IMR-90 (cell line): ENCODE data around the gene INPP5D. TPM values are rescaled to one million over a fixed set of nuclear protein-coding genes. Genes with fewer than 3 reads are reported as not detected.

ENCODE experiments used
- ATAC-seq: fragments of 200-7000 bp; cut with Tn5 transposase; 2 replicates; pipeline ENCODE4 v1.9.1; 2020; ENCODE audit warnings: low read depth, mild to moderate bottlenecking, moderate library complexity
- BruUV-seq: library from RNA; stranded (reverse); fragments of 400-500 nt; replicated peaks from 2 replicates; lab custom pipeline; 2021; lab: Mats Ljungman, UMichigan
- CTCF ChIA-PET: fragments of 300-600 bp; formaldehyde crosslinking; extraction: SDS; loops from one replicate; lab custom pipeline; 2021; ENCODE audit warnings: antibody characterized with exemption; lab: Yijun Ruan, JAX
- POLR2A ChIA-PET: fragments of 300-600 bp; sonication (Branson Sonifier 250); formaldehyde crosslinking; loops from one replicate; lab custom pipeline; 2022; ENCODE audit warnings: antibody characterized with exemption; ENCODE audit not compliant: unreplicated experiment; lab: Charles Lee
- DNase-seq: peaks from one replicate; pipeline ENCODE4 v3.0.0; 2013
- H2AFZ ChIP-seq: replicated peaks from 2 replicates; pipeline ENCODE3; 2013; ENCODE audit warnings: low read length, mild to moderate bottlenecking; ENCODE audit not compliant: poor library complexity
- H2AK5ac ChIP-seq: 2 replicates; pipeline ENCODE4 v1.6.1; 2013; ENCODE audit warnings: low read depth, low read length, inconsistent platforms
- H2AK9ac ChIP-seq: replicated peaks from 2 replicates; pipeline ENCODE3; 2013; ENCODE audit warnings: mild to moderate bottlenecking, low read depth, low read length, moderate library complexity; ENCODE audit not compliant: poor library complexity
- H2BK120ac ChIP-seq: 2 replicates; pipeline ENCODE4 v1.6.1; 2013; ENCODE audit warnings: low read depth, low read length, inconsistent platforms
- H2BK15ac ChIP-seq: 3 replicates; pipeline ENCODE4 v1.6.1; 2013; ENCODE audit warnings: low read depth, low read length, inconsistent platforms
- H2BK20ac ChIP-seq: 2 replicates; pipeline ENCODE4 v1.6.1; 2013; ENCODE audit warnings: low read depth, mild to moderate bottlenecking, inconsistent platforms, low read length, moderate library complexity
- H2BK5ac ChIP-seq: 2 replicates; pipeline ENCODE4 v1.6.1; 2013; ENCODE audit warnings: mild to moderate bottlenecking, low read depth, low read length, inconsistent platforms; ENCODE audit not compliant: poor library complexity, severe bottlenecking
- H3K14ac ChIP-seq: replicated peaks from 2 replicates; pipeline ENCODE4 v1.6.1; 2013; ENCODE audit warnings: low read depth, low read length, inconsistent platforms
- H3K18ac ChIP-seq: 2 replicates; pipeline ENCODE4 v1.6.1; 2013; ENCODE audit warnings: low read depth, low read length, control low read depth
- H3K23ac ChIP-seq: 2 replicates; pipeline ENCODE4 v1.6.1; 2013; ENCODE audit warnings: low read depth, low read length, inconsistent platforms
- H3K27ac ChIP-seq: 2 replicates; pipeline ENCODE4 v1.5.1; 2013; ENCODE audit warnings: mild to moderate bottlenecking, control low read depth, low read length; ENCODE audit not compliant: insufficient read depth
- H3K27me3 ChIP-seq: 2 replicates; pipeline ENCODE4 v1.6.1; 2013; ENCODE audit warnings: low read length; ENCODE audit not compliant: control insufficient read depth, insufficient read depth
- H3K36me3 ChIP-seq: 2 replicates; pipeline ENCODE4 v1.6.1; 2013; ENCODE audit warnings: low read length, mixed read lengths; ENCODE audit not compliant: control insufficient read depth, insufficient read depth
- H3K4ac ChIP-seq: 2 replicates; pipeline ENCODE4 v1.6.1; 2013; ENCODE audit warnings: low read depth, low read length, inconsistent platforms
- H3K4me1 ChIP-seq: 2 replicates; pipeline ENCODE4 v1.6.1; 2013; ENCODE audit warnings: low read length, mixed read lengths; ENCODE audit not compliant: control insufficient read depth, insufficient read depth
- H3K4me2 ChIP-seq: 2 replicates; pipeline ENCODE4 v1.6.1; 2013; ENCODE audit warnings: low read depth, mild to moderate bottlenecking, control low read depth, low read length, moderate library complexity
- H3K4me3 ChIP-seq: 2 replicates; pipeline ENCODE4 v1.5.1; 2013; ENCODE audit warnings: low read depth, mild to moderate bottlenecking, control low read depth, low read length, moderate library complexity; ENCODE audit not compliant: insufficient read depth
- H3K56ac ChIP-seq: 2 replicates; pipeline ENCODE4 v1.6.1; 2013; ENCODE audit warnings: low read length, inconsistent platforms; ENCODE audit not compliant: insufficient read depth; ENCODE audit errors: extremely low read depth
- H3K79me1 ChIP-seq, 2 experiments: 2 replicates each; pipeline ENCODE4 v1.6.1; 2013; ENCODE audit warnings: low read length in 2 of 2, inconsistent platforms in 1 of 2, low read depth in 1 of 2
- H3K9ac ChIP-seq: 2 replicates; pipeline ENCODE4 v1.6.1; 2013; ENCODE audit warnings: low read depth, low read length, control low read depth
- H3K9me1 ChIP-seq: 2 replicates; pipeline ENCODE4 v1.6.1; 2013; ENCODE audit warnings: low read length, inconsistent platforms; ENCODE audit not compliant: insufficient read depth
- H3K9me3 ChIP-seq: 2 replicates; pipeline ENCODE4 v1.6.1; 2013; ENCODE audit warnings: low read length; ENCODE audit not compliant: control insufficient read depth, insufficient read depth
- H4K20me1 ChIP-seq: 2 replicates; pipeline ENCODE4 v1.6.1; 2013; ENCODE audit warnings: low read length, inconsistent platforms; ENCODE audit not compliant: insufficient read depth
- H4K5ac ChIP-seq: 2 replicates; pipeline ENCODE4 v1.6.1; 2013; ENCODE audit warnings: mild to moderate bottlenecking, low read depth, low read length, control low read depth
- H4K8ac ChIP-seq, 2 experiments: 2 replicates each; pipeline ENCODE4 v1.6.1; 2013; ENCODE audit warnings: low read depth in 2 of 2, low read length in 2 of 2, control low read depth in 1 of 2, inconsistent platforms in 1 of 2
- H4K91ac ChIP-seq: 2 replicates; pipeline ENCODE4 v1.6.1; 2013; ENCODE audit warnings: low read depth, low read length, inconsistent platforms; ENCODE audit not compliant: insufficient read depth
- CEBPB ChIP-seq: IDR thresholded peaks from 2 replicates; pipeline ENCODE4 v1.6.1; 2012; ENCODE audit warnings: low read depth, low read length, improper control_type of control experiment
- WGBS, 2 experiments: methylation state at CpG; one replicate each; pipeline versions ENCODE4 v1.1.5 to v1.1.7; 2013; ENCODE audit warnings: missing lambda C conversion rate in 2 of 2; ENCODE audit not compliant: insufficient read length in 1 of 2; ENCODE audit errors: extremely low coverage in 2 of 2; 5-methylcytosine and 5-hydroxymethylcytosine counted together
- dilution Hi-C: fragments of 300-500 bp; cut with HindIII; formaldehyde crosslinking; loops from one replicate; pipeline ENCODE4 v1.14.3; 2018; ENCODE audit warnings: low sequenced_read_pairs; ENCODE audit not compliant: unreplicated experiment
- in situ Hi-C: fragments of 300-500 bp; cut with MboI; formaldehyde crosslinking; loops from 3 replicates; pipeline ENCODE4 v1.14.3; 2019; ENCODE audit warnings: low sequenced_read_pairs, inconsistent platforms, mixed read lengths
- intact Hi-C: fragments of 100-400 bp; cut with micrococcal nuclease; formaldehyde crosslinking; loops from 2 replicates; pipeline ENCODE4 v1.10.0; 2022
- polyA plus RNA-seq, 3 experiments: library from polyadenylated mRNA; depleted of rRNA; stranded (reverse); fragments of >200 nt; gene quantifications; 2 replicates each; pipeline ENCODE4 v1.2.3, GENCODE V29; 2012; ENCODE audit warnings: low replicate concordance in 1 of 3
- total RNA-seq: library from RNA; depleted of rRNA; stranded (reverse); fragments of >200 nt; gene quantifications from 2 replicates; pipeline ENCODE4 v1.2.3, GENCODE V29; 2012

INPP5D gene
- total and polyA plus RNA-seq, 2 of the 4 experiments (the other 2 are of a cell fraction), result 0.18 to 0.29 TPM

GRCh38 chr2:233209533-233210171 is 149.5 kb downstream of the INPP5D start:
- no TSS peak for BruUV-seq
- H2BK20ac ChIP-seq, result no peak overlapping the region
- DNase-seq (peak; percentile 25), ATAC-seq (no peak)
- no peak overlapping the region for H4K91ac ChIP-seq
- no peak overlapping the region for H2AFZ ChIP-seq
- no peak for TF ChIP-seq CEBPB
- no peak overlapping the region for H2BK120ac ChIP-seq
- dilution Hi-C loops (no loop called here), intact Hi-C loops (no loop called here), in situ Hi-C loops (no loop called here)
- no peak overlapping the region for H3K9ac ChIP-seq
- no peaks in the 10 kb centered on the region for H3K9me3 ChIP-seq
- H3K27me3 ChIP-seq, result peaks cover 35% of the 10 kb centered on the region
- no peak overlapping the region for H3K56ac ChIP-seq
- H4K8ac ChIP-seq, result no peak overlapping the region
- H2AK5ac ChIP-seq, result no peak overlapping the region
- H2BK5ac ChIP-seq, result no peak overlapping the region
- no peak overlapping the region for H3K4ac ChIP-seq
- POLR2A ChIA-PET, result interaction anchor here (0.6 kb wide), 1 partner anchor 373 kb away, joined by 5 read pairs; no protein-coding TSS in a partner anchor
- no peaks in the 10 kb centered on the region for H3K36me3 ChIP-seq
- H3K23ac ChIP-seq, result no peak overlapping the region
- no peak overlapping the region for H3K27ac ChIP-seq
- no peak overlapping the region for H2BK15ac ChIP-seq
- H4K5ac ChIP-seq, result no peak overlapping the region
- WGBS, 2 experiments, result no CpG with 5 or more reads among the region's 10 CpGs
- CTCF ChIA-PET, result interaction anchor here (0.6 kb wide), 1 partner anchor 77 kb away, joined by 9 read pairs; no protein-coding TSS in a partner anchor
- no peak overlapping the region for H3K4me2 ChIP-seq
- H3K14ac ChIP-seq, result no peak overlapping the region
- H3K4me1 ChIP-seq, result peaks cover 4% of the 10 kb centered on the region; the same call in 1 of the 2 replicates
- H3K9me1 ChIP-seq, result no peaks in the 10 kb centered on the region
- H3K79me1 ChIP-seq, result no peaks in the 10 kb centered on the region
- no peak overlapping the region for H3K18ac ChIP-seq
- no peak overlapping the region for H2AK9ac ChIP-seq
- H3K4me3 ChIP-seq, result no peak overlapping the region
- H4K20me1 ChIP-seq, result peaks cover 8% of the 10 kb centered on the region; the same call in 1 of the 2 replicates
